NCI-H1417 treated with DMSO at 0.1 percent for 48 hours (cell line): ENCODE data around the gene DNAJB13.

ENCODE experiments used
- DNase-seq: peaks from one replicate; lab custom pipeline; 2025; lab: John Stamatoyannopoulos, UW

The DNAJB13 gene

DNA sequence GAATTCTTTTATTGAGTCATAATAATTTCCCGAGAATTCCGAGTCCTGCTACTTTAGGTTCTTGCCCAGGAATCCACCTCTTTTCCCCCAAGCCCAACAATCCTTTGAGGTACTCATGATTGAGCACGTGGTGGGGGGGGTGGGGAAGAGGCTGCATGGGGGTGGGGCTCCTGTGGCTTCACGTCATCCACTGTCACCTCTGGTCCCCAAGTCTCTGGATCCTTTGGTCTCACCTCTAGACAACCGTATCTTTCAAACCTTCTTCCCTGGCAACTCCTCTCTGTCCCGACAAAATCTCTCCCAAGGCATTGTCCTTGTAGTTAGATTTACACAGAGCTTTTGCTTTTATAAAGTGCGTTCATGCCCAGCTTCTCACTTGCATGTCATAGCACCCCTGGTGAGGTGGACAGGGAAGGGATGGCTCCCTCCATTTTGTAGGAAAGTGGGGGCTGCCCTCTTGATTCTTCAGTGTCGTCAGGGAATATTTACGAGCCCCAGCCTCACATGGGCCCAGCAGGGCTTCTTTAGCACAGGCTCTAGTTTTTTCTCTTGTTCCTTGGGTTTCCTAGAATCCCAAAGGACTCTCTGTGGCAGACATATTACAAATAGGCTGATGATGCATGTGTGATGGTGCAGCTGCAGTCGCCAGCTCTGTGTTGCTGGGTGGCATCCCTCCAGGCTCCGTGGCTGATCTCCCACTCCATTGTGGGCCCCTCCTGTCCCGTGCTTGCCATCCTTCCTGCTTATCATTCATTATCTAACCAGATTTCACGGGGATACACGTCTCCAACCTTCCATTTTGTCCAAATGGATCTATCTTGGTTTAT, 49.7 kb downstream of the DNAJB13 start:
- DNase-seq: no peak

- DNase-seq: no peak
Observed at GRCh38 chr11:74001822-74002286, 51.0 kb downstream of the DNAJB13 start.

- no peak for DNase-seq
Observed at GRCh38 chr11:74002832-74003231, 52.0 kb downstream of the DNAJB13 start.

GRCh38 chr11:74004046-74004695, 53.3 kb downstream of the DNAJB13 start:
- DNase-seq: no peak

DNA sequence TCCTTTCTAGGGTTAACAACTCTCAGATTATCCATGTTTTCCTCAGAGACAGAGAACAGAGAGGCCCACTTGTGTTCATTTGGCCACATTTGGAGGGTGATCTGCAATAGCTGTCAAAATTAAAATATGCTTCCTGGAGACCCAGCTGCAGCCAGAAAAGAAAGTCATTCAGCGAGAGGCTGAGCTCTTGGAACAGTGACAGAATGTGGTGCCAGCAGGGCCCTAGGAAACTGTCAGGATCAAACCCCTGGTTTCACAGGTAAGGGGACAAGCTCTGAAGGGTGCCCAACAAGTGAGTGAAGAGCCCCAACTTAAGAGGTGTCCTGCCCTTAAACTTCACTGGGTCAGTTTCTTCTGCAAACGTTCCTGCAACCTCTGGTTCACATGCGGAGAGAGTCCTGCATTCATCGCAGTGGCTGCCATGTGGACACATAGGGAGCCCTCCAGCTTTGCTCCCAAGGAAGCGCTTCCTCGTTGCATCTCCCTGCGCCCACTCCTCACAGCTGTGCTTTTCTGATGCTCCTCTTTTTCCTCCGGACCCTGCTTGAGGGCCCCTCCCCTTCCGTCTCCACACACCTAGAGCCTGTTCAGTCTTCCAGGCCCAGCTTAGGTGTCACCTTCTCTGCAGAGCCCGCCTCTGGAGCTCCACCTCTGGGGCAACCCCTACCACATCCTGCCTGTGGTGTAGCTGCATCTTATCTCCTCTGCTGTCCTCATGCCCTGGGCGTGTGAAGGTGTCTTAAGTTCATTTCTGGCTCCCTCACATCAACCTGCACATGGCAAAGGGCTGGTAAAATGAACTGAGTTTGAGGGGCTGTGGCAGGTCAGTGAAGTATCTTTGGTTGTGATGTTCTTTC, 54.2 kb downstream of the DNAJB13 start:
- no peak for DNase-seq

DNA sequence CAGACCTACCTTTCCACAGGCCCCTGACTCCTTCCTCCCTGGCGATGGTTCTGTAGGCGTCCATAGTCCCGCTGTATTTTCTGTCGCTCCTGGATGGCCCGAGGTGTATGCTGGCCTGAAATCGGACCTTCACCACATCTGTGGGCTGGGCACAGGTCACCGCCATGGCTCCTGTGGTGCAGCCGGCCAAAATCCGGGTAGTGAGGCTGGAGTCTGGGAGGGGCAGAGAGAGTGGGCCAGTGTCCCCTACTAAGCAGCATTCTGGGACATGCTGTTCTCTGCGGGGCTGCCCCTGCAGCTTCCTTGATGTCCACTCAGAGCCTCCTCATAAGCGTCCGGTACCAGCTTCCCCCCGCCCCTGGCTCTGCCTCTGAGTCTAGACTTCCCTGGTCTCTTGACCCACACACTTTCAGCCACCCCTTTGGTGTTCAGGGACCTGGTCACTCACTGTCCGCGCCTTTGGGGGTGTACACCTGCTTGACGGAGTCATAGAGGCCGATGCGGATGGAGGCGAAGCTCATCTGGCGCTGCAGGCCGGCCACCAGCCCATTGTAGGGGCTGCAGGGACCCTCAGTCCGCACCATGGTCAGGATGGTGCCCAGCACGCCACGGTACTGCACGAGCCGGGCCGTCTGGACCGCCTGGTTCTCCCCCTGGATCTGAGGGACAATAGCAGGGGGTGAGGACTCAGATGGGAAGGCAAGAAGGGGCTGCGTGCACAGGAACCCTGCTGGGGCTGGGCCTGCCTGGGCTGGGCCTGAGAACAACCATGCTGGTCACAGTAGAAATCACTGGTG, 55.1 kb downstream of the DNAJB13 start:
- DNase-seq: no peak

DNA sequence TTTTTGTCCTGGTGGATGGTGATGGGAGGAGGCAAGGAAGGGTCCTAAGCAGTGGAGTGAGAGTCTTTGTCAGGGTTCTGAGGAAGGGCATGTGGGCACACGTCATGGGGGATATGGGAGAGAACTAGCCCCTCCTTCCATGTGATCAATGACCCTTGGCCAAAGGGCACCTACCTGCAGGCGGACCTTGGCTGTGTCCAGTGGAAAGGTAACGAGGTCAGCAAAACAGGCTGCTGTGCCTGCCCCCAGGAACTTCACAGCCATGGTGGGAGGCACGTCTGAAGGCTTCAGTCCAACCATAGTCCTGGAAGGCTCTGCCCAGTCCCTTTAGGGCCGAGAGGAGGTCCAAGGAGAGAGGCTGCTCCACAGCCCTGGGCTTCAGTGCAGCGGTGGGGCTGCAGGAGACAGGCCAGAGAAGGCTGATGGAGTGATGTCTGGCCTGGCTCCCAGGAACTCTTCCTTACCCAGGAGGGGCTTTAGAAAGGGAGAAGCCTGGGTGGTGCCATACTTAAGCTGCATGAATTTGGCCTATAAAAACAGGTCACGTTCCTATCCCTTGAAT, 56.0 kb downstream of the DNAJB13 start:
- no peak for DNase-seq

GRCh38 chr11:74007691-74008372, 57.0 kb downstream of the DNAJB13 start:
- DNase-seq: no peak

DNA sequence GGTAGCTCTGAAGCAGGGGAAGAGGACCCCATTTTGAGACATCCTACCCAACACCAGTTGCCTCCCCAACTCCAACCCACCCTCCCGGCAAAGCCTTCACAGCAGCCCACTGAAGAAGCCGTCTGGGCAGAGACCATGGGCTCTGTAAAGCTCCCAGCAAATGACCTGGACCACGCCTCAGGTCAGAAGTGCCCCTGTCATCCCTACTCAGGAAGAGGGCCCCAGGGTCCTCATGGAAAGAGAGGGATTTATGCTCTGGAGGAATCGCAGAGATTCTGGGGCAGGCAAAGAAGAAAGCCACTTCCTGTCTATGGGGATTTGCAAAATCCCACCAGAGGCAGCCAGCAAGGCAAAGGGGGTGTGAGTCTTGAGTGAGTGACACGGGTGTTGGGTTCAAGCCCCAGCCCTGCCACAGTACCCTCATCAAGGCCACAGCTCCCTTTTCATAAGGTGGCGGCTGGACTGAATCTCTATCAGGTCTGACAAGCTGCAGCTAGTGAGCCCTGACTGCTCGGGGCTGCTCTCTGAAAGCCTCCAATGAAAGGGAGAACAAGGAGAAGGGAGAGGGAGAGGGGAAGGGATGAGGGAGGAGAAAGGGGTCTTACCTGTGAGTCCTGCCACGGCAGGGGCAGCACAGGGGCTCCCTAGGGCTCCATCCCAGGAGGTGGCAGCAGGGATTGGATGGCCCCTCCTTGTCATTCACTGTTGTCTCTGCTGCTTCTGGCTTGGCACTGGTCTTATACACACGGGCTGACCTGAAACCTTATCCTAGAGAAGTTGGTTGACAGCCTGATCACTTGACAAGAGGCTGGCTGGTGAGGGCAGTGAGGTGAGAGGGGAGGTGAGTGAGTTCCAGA, 57.8 kb downstream of the DNAJB13 start, which contains the start of gene UCP3:
UCP3 (minus strand) TSS at position 713 of the 857 bp plus-strand sequence. CDS start 2,043 bp downstream, outside the sequence.
- no peak for DNase-seq

DNA sequence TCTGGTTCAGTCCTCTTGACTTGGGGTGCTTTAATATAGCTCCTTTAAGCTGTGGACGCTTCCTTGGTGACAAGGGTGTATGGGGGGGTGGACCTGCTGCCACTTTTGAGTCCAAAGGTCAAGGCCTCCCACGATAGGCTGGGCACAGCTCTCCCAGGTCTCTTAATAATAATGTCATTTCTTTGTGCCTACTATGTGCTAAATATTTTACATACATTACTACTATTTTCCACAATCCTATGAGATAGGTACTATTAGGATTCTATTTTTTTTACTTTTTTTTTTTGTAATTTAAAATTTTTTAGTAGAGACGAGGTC, 58.4 kb downstream of the DNAJB13 start:
- DNase-seq: no peak

GRCh38 chr11:74009675-74010305, 59.0 kb downstream of the DNAJB13 start:
- DNase-seq: no peak

GRCh38 chr11:74010306-74011300, 59.8 kb downstream of the DNAJB13 start:
- no peak for DNase-seq

GRCh38 chr11:74011360-74012073, 60.7 kb downstream of the DNAJB13 start:
- no peak for DNase-seq

DNA sequence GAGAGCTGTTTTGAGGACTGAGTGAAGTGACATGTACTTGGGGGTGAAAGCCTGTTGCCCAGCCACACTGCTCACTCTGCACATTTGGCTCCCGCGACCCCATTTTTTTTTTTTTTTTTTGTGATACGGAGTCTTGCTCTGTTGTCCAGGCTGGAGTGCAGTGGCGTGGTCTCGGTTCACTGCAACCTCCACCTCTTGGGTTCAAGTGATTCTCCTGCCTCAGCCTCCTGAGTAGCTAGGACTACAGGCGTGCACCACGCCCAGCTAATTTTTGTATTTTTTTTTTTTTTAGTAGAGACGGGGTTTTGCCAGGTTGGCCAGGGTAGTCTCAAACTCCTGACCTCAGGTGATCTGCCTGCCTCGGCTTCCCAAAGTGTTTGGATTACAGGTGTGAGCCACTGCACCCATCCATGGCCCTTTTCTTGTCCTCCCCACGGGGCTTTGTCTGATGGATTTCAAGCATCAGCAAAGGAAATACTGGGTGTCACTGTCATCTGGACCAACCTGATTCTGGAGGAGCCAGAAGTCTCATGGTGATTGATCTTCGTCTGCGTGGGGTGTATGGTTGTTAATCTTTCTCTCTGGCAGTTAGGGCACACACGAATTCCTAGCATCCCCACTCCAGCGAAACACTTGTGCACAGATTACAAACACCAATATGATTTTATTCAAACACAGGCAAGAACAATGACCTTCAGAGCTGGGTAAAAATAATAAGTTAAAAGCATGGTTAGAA, 61.4 kb downstream of the DNAJB13 start:
- no peak for DNase-seq

GRCh38 chr11:74013141-74013540, 62.3 kb downstream of the DNAJB13 start:
- DNase-seq: no peak

DNA sequence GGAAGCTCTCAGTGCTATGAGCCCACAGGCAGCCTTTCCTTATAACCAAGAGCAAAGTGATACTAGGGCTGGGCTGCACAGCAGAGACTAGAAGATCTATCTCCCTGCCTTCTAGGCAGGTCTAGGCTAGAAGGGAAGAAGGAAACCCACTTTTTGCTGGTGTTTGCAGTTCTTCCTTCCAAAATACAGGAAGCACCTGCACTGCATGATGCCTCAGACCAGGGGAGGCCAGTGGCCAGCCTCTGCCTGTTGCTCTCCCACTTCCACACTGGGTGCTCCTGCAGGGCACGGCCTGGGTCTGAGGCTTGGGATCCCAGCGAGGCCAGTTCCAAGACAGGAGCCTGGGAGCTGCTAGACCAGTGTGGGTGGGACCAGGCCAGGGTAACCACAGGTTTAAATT, 64.1 kb downstream of the DNAJB13 start:
- DNase-seq: no peak
